ENCODE data around the gene SETD1B. TPM values are rescaled to one million over a fixed set of nuclear protein-coding genes. Genes with fewer than 3 reads are reported as not detected.

Gene SETD1B
- total RNA-seq, 1 experiment from 2014 or later, result 40.4 TPM

GRCh38 chr12:121829250-121829918 lies 25.6 kb downstream of the SETD1B start:
- no peak overlapping the region for H2AK5ac ChIP-seq (ENCODE audit: insufficient read length, low read length)
- H3T11ph ChIP-seq (ENCODE audit: low read length), result no peak overlapping the region
- no peak overlapping the region for H2BK15ac ChIP-seq (ENCODE audit: low read depth, low read length)
- H3K4me2 ChIP-seq (ENCODE audit: insufficient read depth, insufficient read length, low read length), result no peak overlapping the region
- no peak overlapping the region for H4K5ac ChIP-seq (ENCODE audit: insufficient read length, low read depth, low read length)
- H3K79me2 ChIP-seq (ENCODE audit: insufficient read depth, low read length), result no peaks in the 10 kb centered on the region
- no CpG with 5 or more reads among the region's 7 CpGs for WGBS (ENCODE audit: extremely low coverage, insufficient read length, low lambda C conversion rate)
- no peak overlapping the region for H3K56ac ChIP-seq (ENCODE audit: insufficient read length, low read depth, low read length)
- H3K79me1 ChIP-seq (ENCODE audit: insufficient read depth, low read depth, low read length, poor library complexity, severe bottlenecking), result no peaks in the 10 kb centered on the region
- peaks cover 24 to 69% (median 58%) of the 10 kb centered on the region in 3 experiments; a peak in 6 of 7 replicates for H3K36me3 Mint-ChIP-seq (ENCODE audit: insufficient read depth in 1 of 3, low read depth in 3 of 3)
- no peaks in the 10 kb centered on the region for H3K4me1 ChIP-seq (ENCODE audit: insufficient read depth, low read length)
- H2BK5ac ChIP-seq (ENCODE audit: insufficient read length, low read length), result no peak overlapping the region
- no peaks in the 10 kb centered on the region for H3K27me3 ChIP-seq (ENCODE audit: insufficient read depth, low read length)
- H3K9ac ChIP-seq (ENCODE audit: extremely low read depth, insufficient read length, low read length), result no peak overlapping the region
- no peaks in the 10 kb centered on the region for H3K9me3 ChIP-seq (ENCODE audit: control insufficient read depth, low read depth, low read length)
- H3K27me3 Mint-ChIP-seq (ENCODE audit: low read depth), result no peaks in the 10 kb centered on the region
- H4K20me1 ChIP-seq (ENCODE audit: control insufficient read depth, insufficient read depth, insufficient read length), result no peaks in the 10 kb centered on the region
- H3K18ac ChIP-seq (ENCODE audit: insufficient read length, low read depth, low read length), result no peak overlapping the region
- peak overlapping the region in 2 of 3 experiments; percentile 28 to 31; a peak in 1 of 7 replicates for H3K27ac Mint-ChIP-seq
- H2BK12ac ChIP-seq (ENCODE audit: insufficient read length, low read depth, low read length), result no peak overlapping the region
- no peak overlapping the region for H2AFZ ChIP-seq (ENCODE audit: low read length)
- no peak overlapping the region for H2BK120ac ChIP-seq (ENCODE audit: low read depth, low read length, poor library complexity, severe bottlenecking)
- no peaks in the 10 kb centered on the region; a peak in 1 of 5 replicates for H3K9me3 Mint-ChIP-seq
- peak; percentile 19 for DNase-seq
- H3K14ac ChIP-seq (ENCODE audit: insufficient read depth, low read length), result no peak overlapping the region
- H2BK20ac ChIP-seq (ENCODE audit: low read depth, low read length, poor library complexity, severe bottlenecking), result no peak overlapping the region
- H3K4ac ChIP-seq (ENCODE audit: low read depth, low read length), result no peak overlapping the region
- H4K8ac ChIP-seq (replicated peaks; ENCODE audit: insufficient read length, low read depth, low read length), result no peak overlapping the region
- no peak for TF ChIP-seq CTCF (conservative IDR thresholded peaks at IDR 0.05)
- H3K4me1 Mint-ChIP-seq, result peaks cover 0 to 8% of the 10 kb centered on the region in 2 experiments; a peak in 1 of 4 replicates
- no peak overlapping the region for H3K23ac ChIP-seq (ENCODE audit: insufficient read length, low read depth, low read length)
- H4K91ac ChIP-seq (ENCODE audit: insufficient read length, low read depth, low read length), result no peak overlapping the region
- H3K27ac ChIP-seq (ENCODE audit: insufficient read length, low read depth, low read length), result no peak overlapping the region
- H3K4me3 Mint-ChIP-seq, result no peak overlapping the region
- no peaks in the 10 kb centered on the region for H3K23me2 ChIP-seq (ENCODE audit: insufficient read length, low read depth, low read length, poor library complexity, severe bottlenecking)

Measured in H9 (cell line).